SK-N-MC (cell line): ENCODE results near the gene SHC4.

Source experiments
- EZH2 ChIP-seq: fragments of 200-600 bp; sonication (generic); IDR thresholded peaks from one replicate; pipeline ENCODE4 v1.6.1; 2017; ENCODE audit warnings: antibody characterized with exemption
- FOXP2 ChIP-seq: optimal IDR thresholded peaks from 2 replicates; pipeline ENCODE3; 2011; ENCODE audit warnings: mild to moderate bottlenecking, moderate library complexity; ENCODE audit not compliant: insufficient read depth; ENCODE audit errors: extremely low read length, control extremely low read depth
- POLR2AphosphoS5 ChIP-seq: IDR thresholded peaks from 2 replicates; pipeline ENCODE4 v1.6.1; 2012; ENCODE audit warnings: mild to moderate bottlenecking, low read depth, low read length, borderline replicate concordance

DNA sequence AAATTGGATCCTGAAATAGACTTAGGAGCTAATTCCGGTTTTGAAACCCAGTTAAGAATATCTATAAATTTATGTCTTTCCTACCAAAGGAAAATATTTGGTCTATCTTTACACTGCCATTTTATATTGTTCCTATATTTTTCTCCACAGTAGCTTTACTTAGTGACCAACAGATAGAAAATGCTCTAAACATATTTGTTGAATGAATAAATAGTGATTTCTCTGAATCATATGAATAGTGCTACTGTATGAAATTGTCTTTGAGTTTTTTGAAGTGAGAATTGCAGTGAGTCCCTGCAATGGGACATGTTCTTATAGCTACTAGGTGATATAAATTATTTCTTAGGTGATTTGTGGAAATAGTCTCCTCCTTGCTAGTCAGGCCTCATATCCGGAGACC lies 104.3 kb downstream of the SHC4 start:
- TF ChIP-seq POLR2AphosphoS5 (no peak), EZH2 (no peak), FOXP2 (no peak)
